GM21825 (cell line): ENCODE measurements around the gene RAPGEF6.
"Not testable (repeated sequence)": the region's sequence is repeated elsewhere in the genome, so short reads cannot be mapped to it uniquely, and the experiment has no call there.

ENCODE experiments used
- ATAC-seq: cut with Tn5 transposase; IDR thresholded peaks from one replicate; pipeline ENCODE4 v1.9.1; 2021; ENCODE audit warnings: mild to moderate bottlenecking, moderate library complexity; ENCODE audit not compliant: unreplicated experiment

Gene RAPGEF6

GRCh38 chr5:131509801-131510200, 125.2 kb downstream of the RAPGEF6 start:
- ATAC-seq, result no peak

- ATAC-seq, result no peak
Measured at GRCh38 chr5:131505237-131505908, 129.7 kb downstream of the RAPGEF6 start.

GRCh38 chr5:131496400-131496713, 138.7 kb downstream of the RAPGEF6 start:
- ATAC-seq, result peak; percentile 91

- no peak for ATAC-seq
Measured at GRCh38 chr5:131495536-131496399, 139.3 kb downstream of the RAPGEF6 start.

- ATAC-seq, result no peak
Measured at GRCh38 chr5:131491749-131492148, 143.3 kb downstream of the RAPGEF6 start.

GRCh38 chr5:131488463-131488862, 146.6 kb downstream of the RAPGEF6 start:
- ATAC-seq, result peak; percentile 81

GRCh38 chr5:131487371-131487770, 147.7 kb downstream of the RAPGEF6 start:
- not testable (repeated sequence) for ATAC-seq

GRCh38 chr5:131482617-131483016, 152.4 kb downstream of the RAPGEF6 start:
- ATAC-seq, result no peak

GRCh38 chr5:131481569-131481968, 153.5 kb downstream of the RAPGEF6 start:
- no peak for ATAC-seq

GRCh38 chr5:131475541-131475941, 159.5 kb downstream of the RAPGEF6 start:
- no peak for ATAC-seq

- ATAC-seq, result no peak
Measured at GRCh38 chr5:131473731-131474130, 161.3 kb downstream of the RAPGEF6 start.

GRCh38 chr5:131466171-131466766, 168.8 kb downstream of the RAPGEF6 start:
- no peak for ATAC-seq

GRCh38 chr5:131463656-131464055, 171.4 kb downstream of the RAPGEF6 start:
- ATAC-seq, result no peak

GRCh38 chr5:131462454-131462853, 172.6 kb downstream of the RAPGEF6 start:
- no peak for ATAC-seq

- no peak for ATAC-seq
Measured at GRCh38 chr5:131461742-131462141, 173.3 kb downstream of the RAPGEF6 start.

GRCh38 chr5:131460867-131461572, 174.0 kb downstream of the RAPGEF6 start:
- ATAC-seq, result no peak

- no peak for ATAC-seq
Measured at GRCh38 chr5:131460133-131460532, 174.9 kb downstream of the RAPGEF6 start.

- no peak for ATAC-seq
Measured at GRCh38 chr5:131459216-131459615, 175.8 kb downstream of the RAPGEF6 start.

- ATAC-seq, result no peak
Measured at GRCh38 chr5:131457193-131457592, 177.8 kb downstream of the RAPGEF6 start.

GRCh38 chr5:131450941-131451340, 184.1 kb downstream of the RAPGEF6 start:
- ATAC-seq, result no peak

- no peak for ATAC-seq
Measured at GRCh38 chr5:131441184-131441583, 193.8 kb downstream of the RAPGEF6 start.
